Right renal pelvis (tissue), 4 donors: ENCODE measurements around the gene ARHGEF26. TPM values are rescaled to one million over a fixed set of nuclear protein-coding genes. Genes with fewer than 3 reads are reported as not detected.
A peak's percentile ranks its signal among the peaks of the same experiment; 100 is the strongest.

ENCODE experiments used
- DNase-seq, 4 donors: peaks; one replicate each; pipeline ENCODE4 v3.0.0-alpha.2; 2013; ENCODE audit warnings: low read depth in 4 of 4, low spot score in 3 of 4, missing footprints in 1 of 4
- polyA plus RNA-seq, 4 donors: library from polyadenylated mRNA; unstranded; fragments of 120-200 nt; gene quantifications; one replicate each; pipeline ENCODE4 v1.2.1, GENCODE V29; 2013; ENCODE audit not compliant: insufficient read length in 4 of 4

The ARHGEF26 gene
- polyA plus RNA-seq, 4 donors, result 14.5 to 17.3 (median 15.7) TPM

- DNase-seq, result no peak
Observed at GRCh38 chr3:154192225-154192624, 71.0 kb downstream of the ARHGEF26 start.

GRCh38 chr3:154193000-154193615 lies 71.9 kb downstream of the ARHGEF26 start:
- no peak for DNase-seq

- no peak for DNase-seq
Observed at GRCh38 chr3:154194877-154195276, 73.7 kb downstream of the ARHGEF26 start.

GRCh38 chr3:154195620-154196356 lies 74.6 kb downstream of the ARHGEF26 start:
- no peak for DNase-seq

DNA sequence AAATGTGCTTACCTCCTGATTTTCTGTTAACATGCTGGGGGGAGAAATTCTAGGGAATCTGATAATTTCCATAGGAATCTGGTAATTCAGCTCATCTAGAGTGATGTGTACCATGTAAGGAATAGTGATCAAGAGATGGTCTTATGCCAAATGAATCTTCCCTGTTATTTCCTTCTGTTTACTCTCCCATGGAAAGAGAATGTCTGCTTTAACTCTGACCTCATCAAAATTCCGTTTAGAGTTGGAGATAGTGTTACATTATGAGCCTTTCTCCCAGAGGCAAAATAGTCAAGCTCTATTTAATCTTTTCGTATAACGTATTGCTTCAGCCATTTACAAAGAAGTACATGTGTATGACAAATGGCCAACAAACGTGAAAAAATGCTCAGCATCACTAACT lies 76.6 kb downstream of the ARHGEF26 start:
- DNase-seq, result no peak

DNA sequence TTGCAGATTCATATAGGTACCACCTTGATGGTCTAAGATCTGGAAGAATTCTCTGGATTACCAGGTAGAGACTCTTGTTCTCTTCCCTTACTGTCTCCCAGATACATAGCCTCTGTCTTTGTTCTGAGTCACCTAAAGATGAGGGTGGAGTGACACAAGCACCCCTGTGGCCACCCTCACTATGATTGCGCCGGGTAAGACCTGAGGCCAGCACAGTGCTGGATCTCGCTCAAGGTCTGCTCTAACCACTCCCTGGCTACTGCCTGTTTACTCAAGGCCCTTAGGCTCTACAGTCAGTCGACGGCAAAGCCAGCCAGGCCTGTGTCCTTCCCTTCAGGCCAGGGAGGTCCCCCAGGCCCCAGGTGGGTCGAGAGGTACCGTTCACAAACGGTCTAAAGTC lies 88.3 kb downstream of the ARHGEF26 start:
- no peak for DNase-seq

DNA sequence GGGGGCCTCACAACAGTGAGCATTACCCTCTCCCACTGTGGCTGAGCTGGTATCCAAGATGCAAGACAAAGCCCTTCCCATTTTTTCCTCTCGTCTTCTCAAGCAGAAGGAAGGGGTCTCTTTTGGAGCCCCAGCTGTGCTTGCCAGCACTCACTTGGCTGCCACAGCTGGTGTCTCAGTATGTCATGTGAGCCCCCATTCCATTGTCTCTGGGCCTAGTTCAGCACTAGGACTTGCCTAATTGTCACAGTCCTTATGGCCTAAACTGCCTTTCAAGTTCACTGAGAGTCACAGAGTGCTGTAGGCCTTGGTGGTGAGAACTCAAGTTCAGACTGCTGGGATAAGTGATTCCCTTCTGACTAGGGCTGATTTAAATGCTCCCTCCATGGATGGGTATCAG lies 89.8 kb downstream of the ARHGEF26 start:
- no peak for DNase-seq

- DNase-seq, result no peak
Observed at GRCh38 chr3:154214306-154214705, 93.1 kb downstream of the ARHGEF26 start.

DNA sequence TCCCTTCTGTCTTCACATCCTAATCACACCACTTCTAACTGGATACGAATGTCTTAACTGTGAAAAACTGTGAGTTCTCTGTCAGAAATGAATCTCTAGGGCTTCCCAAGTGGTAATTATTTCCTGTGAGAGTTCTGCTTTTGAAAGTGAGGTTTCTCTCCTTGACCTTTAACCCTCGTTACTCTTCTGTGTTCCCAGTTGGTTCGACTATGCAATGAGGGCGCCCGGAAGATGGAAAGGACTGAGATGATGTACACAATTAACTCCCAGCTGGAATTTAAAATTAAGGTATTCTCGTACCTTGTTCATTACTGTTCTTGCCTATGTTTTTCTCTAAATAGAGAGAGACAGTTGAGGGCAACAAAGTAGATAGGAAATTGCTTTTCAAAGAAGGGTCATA lies 96.5 kb downstream of the ARHGEF26 start:
- DNase-seq, result no peak

DNA sequence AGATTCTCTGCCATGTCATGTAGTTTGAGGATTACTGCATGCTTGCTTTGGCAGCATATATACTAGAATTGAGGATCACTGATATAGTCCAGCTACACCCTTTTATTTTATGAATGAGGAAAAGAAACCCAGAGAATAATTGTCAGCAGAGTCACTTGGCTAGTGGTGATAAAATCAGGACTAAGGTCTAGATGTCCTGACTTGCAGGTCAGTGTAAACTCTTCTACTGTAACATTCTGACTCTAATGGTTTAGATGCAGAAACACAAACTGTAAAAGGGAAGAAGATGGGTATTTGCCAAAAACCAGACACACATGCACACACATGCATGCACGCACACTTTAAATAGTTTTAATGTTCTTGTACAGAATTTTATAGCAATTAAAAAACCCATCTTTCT lies 97.5 kb downstream of the ARHGEF26 start:
- DNase-seq, result no peak

GRCh38 chr3:154220462-154220861 lies 99.3 kb downstream of the ARHGEF26 start:
- DNase-seq, result no peak

DNA sequence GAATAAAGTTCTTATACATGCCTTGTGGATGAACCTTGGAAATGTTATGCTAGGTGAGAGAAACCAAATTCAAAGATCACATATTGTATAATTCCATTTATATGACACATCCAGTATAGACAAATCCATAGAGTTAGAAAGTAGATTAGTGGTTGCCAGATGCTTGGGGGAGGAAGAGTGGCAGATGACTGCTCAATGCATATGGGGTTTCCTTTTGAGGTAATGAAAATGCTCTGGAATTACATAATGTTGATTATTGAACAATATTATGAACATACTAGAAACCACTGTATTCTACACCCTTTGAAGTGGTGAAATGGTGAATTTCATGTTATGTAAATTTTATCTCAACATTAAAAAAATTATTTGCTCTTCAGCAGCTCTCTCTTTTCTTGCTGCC lies 102.3 kb downstream of the ARHGEF26 start:
- DNase-seq, result no peak

DNA sequence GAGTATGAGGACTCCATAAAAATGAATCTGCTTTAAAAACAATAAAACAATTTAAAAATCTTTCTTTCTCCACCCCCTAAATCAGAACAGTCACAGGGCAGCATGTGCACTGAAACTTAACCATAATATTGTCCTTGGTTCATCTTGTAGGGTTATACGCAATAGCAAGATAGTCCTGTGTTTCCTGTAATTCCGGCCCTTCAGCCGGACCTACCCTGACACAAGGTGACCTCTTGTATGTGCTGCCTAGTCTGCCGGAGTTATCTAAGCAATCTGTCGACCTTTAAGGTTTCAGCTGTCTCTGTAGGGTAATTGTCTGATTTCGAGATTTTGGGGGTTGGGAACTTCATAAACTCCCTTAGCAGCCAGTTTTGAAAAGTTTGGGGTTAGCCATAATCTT lies 103.2 kb downstream of the ARHGEF26 start:
- no peak for DNase-seq

- DNase-seq, result no peak
Observed at GRCh38 chr3:154224866-154225265, 103.7 kb downstream of the ARHGEF26 start.

GRCh38 chr3:154225536-154225935 lies 104.3 kb downstream of the ARHGEF26 start:
- DNase-seq, result no peak

DNA sequence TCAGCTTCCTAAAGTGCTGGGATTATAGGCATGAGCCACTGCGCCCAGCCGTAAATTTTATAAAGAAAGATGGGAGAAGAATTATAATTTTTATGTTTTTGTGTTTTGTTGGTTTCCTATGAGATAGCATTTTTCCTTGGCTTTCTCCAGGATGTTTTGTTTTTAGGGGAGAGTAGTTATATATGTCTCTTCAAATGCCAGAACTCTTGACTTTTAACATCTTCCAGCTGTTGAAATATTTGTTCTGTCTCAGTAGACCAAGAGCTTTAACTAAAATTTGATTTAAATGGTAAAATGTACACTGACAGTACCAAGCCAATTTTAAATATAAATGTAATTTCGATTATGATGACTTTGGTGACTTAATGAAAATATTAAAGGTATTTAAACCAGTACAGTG lies 106.3 kb downstream of the ARHGEF26 start:
- DNase-seq, result peak; percentile 5 to 16 (median 8)

DNA sequence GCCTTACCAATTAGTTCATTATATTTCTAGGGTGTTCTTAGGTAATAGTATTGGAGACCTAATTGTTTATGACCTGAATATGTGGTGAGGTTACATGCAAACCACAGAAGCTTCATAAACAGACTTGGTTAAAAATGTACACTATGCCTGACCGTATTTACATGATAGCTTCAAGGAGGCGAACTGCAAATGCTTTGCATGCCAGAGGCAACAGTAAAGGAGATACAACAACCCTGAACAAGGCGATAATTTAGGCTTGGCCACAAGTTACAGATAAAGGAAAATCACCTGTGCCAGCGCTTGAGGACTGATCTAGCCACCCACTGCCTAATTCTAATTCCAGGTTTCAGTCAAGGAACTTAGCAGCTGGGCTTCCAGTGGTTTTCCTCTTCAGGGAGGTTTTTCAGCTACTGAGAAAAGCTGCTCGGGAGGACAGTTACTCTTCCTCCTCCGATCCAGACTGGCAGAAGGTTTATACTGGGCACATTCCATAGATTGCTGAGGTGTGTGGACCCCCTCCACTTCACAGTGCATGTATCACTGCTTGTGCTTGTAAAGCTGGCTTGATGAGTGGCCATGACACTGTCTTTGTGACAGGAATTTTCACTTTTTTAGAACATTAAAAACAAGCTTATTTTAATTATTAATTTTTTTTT lies 107.5 kb downstream of the ARHGEF26 start:
- no peak for DNase-seq

- DNase-seq, result no peak
Observed at GRCh38 chr3:154229217-154229590, 108.0 kb downstream of the ARHGEF26 start.

DNA sequence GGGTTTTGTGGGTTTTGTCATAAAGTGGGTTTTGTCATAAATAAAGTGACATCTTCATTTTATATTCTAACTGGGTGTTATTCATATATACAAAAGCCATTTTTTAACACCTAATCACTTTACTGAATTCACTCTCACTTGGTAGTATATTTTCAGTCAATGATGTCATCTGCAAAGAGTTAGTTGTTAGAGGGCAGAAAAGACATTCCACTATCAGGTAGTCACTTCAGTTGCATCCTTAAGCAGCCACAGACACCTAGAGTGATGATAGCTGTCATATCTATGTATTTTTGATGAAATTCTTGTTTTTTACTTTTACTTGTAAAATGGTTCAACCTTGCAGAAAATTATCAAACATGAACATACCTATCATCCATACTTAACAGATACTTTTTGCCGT lies 114.1 kb downstream of the ARHGEF26 start:
- DNase-seq, result no peak

DNA sequence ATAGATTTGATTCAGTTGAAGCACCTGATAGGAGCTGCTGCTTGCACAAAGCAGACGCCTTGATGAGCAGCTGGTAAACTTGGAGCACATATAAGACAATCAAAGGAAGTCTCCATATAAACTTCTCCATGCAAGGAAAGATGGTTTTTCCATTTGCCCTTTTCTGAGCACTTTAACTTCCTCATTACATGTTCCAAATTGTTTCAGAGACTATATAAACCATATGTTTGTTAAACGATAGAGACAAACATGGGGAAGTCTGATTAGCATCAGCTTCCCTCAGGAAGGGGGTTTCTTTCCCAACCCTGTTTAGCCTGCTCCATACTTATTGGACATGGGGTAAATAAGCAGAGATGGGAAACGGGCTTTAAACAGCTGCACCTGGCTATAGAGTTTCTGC lies 115.1 kb downstream of the ARHGEF26 start:
- no peak for DNase-seq

- DNase-seq, result no peak
Observed at GRCh38 chr3:154240235-154240634, 119.0 kb downstream of the ARHGEF26 start.

DNA sequence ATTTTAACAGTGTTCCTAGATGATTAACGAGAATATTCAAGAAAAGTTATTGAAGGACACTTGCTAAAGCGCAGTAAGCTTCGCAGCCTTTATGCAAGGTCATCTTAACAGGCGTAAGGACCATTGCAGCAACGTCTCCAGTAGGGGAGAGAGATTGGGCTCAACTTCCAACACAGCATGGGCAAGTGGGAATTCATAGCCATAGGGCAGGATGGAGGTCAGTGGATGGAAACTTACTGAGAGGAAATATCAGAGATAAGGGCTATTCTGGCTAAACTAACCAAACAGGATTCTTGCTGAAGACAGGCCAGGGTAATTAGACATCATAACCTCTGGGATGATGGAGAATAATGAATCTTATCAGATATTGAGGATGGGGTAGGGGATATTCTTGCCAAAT lies 120.3 kb downstream of the ARHGEF26 start:
- DNase-seq, result no peak
